ENCODE measurements around the gene RALGAPA2.

The RALGAPA2 gene

DNA sequence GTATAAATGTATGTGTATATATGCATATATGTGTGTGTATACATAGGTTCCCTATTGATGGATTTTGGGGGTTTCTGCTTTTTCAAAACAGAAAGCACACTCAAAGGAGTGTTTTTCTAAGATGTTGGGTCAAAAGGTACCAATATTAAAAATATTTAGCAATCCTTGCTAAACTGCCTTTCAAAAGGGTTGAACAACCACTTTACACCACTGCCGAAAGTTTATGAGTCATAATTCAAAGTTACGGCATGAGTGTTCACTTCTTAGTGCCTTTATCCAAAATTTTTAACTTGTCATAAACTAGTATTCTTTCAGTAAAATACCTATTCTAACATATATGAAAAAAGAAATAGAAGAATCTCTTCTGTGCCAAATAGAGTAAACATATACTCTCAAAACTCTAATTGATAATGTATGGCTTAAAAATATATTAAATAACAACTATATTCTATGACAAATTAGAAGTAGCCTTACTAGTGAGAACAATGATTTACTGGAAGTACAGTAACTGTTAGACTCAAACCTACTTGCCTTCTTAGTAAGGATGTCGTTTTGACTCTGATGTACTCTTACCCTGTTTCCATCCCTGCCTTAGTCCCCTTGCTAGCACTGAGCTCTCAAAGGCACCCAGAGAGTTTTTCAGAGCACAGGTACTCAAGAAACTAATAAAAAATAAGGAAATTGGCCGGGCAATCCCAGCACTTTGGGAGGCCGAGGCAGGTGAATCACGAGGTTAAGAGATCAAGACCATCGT, 208.5 kb downstream of the RALGAPA2 start:
- H3K27ac ChIP-seq (ENCODE audit: low read depth, low read length, poor library complexity, severe bottlenecking), result no peak overlapping the region
- H3K4me3 ChIP-seq (ENCODE audit: low read depth, low read length, poor library complexity, severe bottlenecking), result no peak overlapping the region
- H4K20me1 ChIP-seq (ENCODE audit: insufficient read depth, low read length), result no peaks in the 10 kb centered on the region
- no peaks in the 10 kb centered on the region for H3K36me3 ChIP-seq (ENCODE audit: insufficient read depth, low read length)
- TF ChIP-seq EZH2 (IDR thresholded peaks at IDR 0.05; ENCODE audit: borderline replicate concordance, low read length), result no peak
- TF ChIP-seq, protein P1, sequence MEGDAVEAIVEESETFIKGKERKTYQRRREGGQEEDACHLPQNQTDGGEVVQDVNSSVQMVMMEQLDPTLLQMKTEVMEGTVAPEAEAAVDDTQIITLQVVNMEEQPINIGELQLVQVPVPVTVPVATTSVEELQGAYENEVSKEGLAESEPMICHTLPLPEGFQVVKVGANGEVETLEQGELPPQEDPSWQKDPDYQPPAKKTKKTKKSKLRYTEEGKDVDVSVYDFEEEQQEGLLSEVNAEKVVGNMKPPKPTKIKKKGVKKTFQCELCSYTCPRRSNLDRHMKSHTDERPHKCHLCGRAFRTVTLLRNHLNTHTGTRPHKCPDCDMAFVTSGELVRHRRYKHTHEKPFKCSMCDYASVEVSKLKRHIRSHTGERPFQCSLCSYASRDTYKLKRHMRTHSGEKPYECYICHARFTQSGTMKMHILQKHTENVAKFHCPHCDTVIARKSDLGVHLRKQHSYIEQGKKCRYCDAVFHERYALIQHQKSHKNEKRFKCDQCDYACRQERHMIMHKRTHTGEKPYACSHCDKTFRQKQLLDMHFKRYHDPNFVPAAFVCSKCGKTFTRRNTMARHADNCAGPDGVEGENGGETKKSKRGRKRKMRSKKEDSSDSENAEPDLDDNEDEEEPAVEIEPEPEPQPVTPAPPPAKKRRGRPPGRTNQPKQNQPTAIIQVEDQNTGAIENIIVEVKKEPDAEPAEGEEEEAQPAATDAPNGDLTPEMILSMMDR (IDR thresholded peaks at IDR 0.05; ENCODE audit: low read length), result no peak
- no peaks in the 10 kb centered on the region for H3K79me2 ChIP-seq (ENCODE audit: insufficient read depth, low read length)
- H3K9me3 ChIP-seq (ENCODE audit: low read length), result no peaks in the 10 kb centered on the region
- no peaks in the 10 kb centered on the region for H3F3A ChIP-seq (ENCODE audit: insufficient read depth, low read length)
- no peak overlapping the region for H3K9ac ChIP-seq (ENCODE audit: low read length)
- no peaks in the 10 kb centered on the region for H3K4me1 ChIP-seq (ENCODE audit: insufficient read depth, low read length, severe bottlenecking)
- no peak overlapping the region for H3K4me2 ChIP-seq (ENCODE audit: low read length)
- H2AFZ ChIP-seq (ENCODE audit: low read length), result no peak overlapping the region
- H3K9me2 ChIP-seq (ENCODE audit: low read depth, low read length), result no peaks in the 10 kb centered on the region
- H3K27me3 ChIP-seq (ENCODE audit: insufficient read depth, low read length), result no peaks in the 10 kb centered on the region

DNA sequence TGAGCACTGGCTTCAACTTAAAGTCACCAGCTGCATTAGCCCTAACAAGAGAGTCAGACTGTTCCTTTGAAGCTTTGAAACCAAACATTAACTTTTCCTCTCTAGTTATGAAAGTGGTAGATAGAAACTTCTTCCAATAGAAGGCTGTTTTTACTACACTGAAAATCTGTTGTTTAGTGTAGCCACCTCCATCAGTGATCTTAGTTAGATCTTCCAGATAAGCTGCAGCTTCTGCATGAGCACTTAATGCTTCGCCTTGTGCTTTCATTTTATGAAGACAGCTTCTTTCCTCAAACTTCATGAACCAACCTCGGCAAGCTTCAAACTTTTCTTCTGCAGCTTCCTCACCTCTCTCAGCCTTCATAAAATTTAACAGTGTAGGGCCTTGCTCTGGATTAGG, 211.3 kb downstream of the RALGAPA2 start:
- H3F3A ChIP-seq (ENCODE audit: insufficient read depth, low read length), result no peaks in the 10 kb centered on the region
- H3K36me3 ChIP-seq (ENCODE audit: insufficient read depth, low read length), result no peaks in the 10 kb centered on the region
- H4K20me1 ChIP-seq (ENCODE audit: insufficient read depth, low read length), result no peaks in the 10 kb centered on the region
- H3K9me3 ChIP-seq (ENCODE audit: low read length), result no peaks in the 10 kb centered on the region
- no peak overlapping the region for H3K9ac ChIP-seq (ENCODE audit: low read length)
- H3K79me2 ChIP-seq (ENCODE audit: insufficient read depth, low read length), result no peaks in the 10 kb centered on the region
- no peak overlapping the region for H3K27ac ChIP-seq (ENCODE audit: low read depth, low read length, poor library complexity, severe bottlenecking)
- no peaks in the 10 kb centered on the region for H3K4me1 ChIP-seq (ENCODE audit: insufficient read depth, low read length, severe bottlenecking)
- H3K4me2 ChIP-seq (ENCODE audit: low read length), result no peak overlapping the region
- no peaks in the 10 kb centered on the region for H3K27me3 ChIP-seq (ENCODE audit: insufficient read depth, low read length)
- H3K9me2 ChIP-seq (ENCODE audit: low read depth, low read length), result no peaks in the 10 kb centered on the region
- no peak overlapping the region for H2AFZ ChIP-seq (ENCODE audit: low read length)
- no peak overlapping the region for H3K4me3 ChIP-seq (ENCODE audit: low read depth, low read length, poor library complexity, severe bottlenecking)
- TF ChIP-seq, protein P1 (IDR thresholded peaks at IDR 0.05; ENCODE audit: low read length), result no peak
- no peak for TF ChIP-seq EZH2 (IDR thresholded peaks at IDR 0.05; ENCODE audit: borderline replicate concordance, low read length)

DNA sequence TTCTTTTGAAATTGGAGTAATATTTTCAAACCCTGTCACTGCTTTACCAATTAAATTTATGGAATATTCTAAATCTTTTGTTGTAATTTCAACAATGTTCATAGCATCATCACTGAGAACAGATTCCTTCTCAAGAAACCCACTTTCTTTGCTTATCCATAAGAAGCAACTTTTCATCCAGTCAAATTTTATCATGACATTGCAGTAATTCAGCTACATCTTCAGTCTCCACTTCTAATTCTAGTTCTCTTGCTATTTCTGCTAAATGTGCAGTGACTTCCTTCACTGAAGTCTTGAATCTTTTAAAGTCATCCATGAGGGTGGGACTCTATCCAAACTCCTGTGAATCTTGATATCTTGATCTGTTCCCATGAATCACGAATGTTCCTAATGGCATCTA, 212.1 kb downstream of the RALGAPA2 start:
- no peaks in the 10 kb centered on the region for H3K4me1 ChIP-seq (ENCODE audit: insufficient read depth, low read length, severe bottlenecking)
- no peaks in the 10 kb centered on the region for H3K36me3 ChIP-seq (ENCODE audit: insufficient read depth, low read length)
- no peaks in the 10 kb centered on the region for H3F3A ChIP-seq (ENCODE audit: insufficient read depth, low read length)
- H3K27me3 ChIP-seq (ENCODE audit: insufficient read depth, low read length), result no peaks in the 10 kb centered on the region
- TF ChIP-seq, protein P1 (IDR thresholded peaks at IDR 0.05; ENCODE audit: low read length), result no peak
- no peak for TF ChIP-seq EZH2 (IDR thresholded peaks at IDR 0.05; ENCODE audit: borderline replicate concordance, low read length)
- H3K9ac ChIP-seq (ENCODE audit: low read length), result no peak overlapping the region
- no peak overlapping the region for H3K27ac ChIP-seq (ENCODE audit: low read depth, low read length, poor library complexity, severe bottlenecking)
- no peaks in the 10 kb centered on the region for H4K20me1 ChIP-seq (ENCODE audit: insufficient read depth, low read length)
- no peak overlapping the region for H3K4me3 ChIP-seq (ENCODE audit: low read depth, low read length, poor library complexity, severe bottlenecking)
- H2AFZ ChIP-seq (ENCODE audit: low read length), result no peak overlapping the region
- no peaks in the 10 kb centered on the region for H3K79me2 ChIP-seq (ENCODE audit: insufficient read depth, low read length)
- no peak overlapping the region for H3K4me2 ChIP-seq (ENCODE audit: low read length)
- H3K9me2 ChIP-seq (ENCODE audit: low read depth, low read length), result no peaks in the 10 kb centered on the region
- H3K9me3 ChIP-seq (ENCODE audit: low read length), result no peaks in the 10 kb centered on the region

All from OCI-LY1 (cell line).